ENCODE results near the gene MYCBP.
"Not testable (repeated sequence)": the region's sequence is repeated elsewhere in the genome, so short reads cannot be mapped to it uniquely, and the experiment has no call there.

The MYCBP gene

DNA sequence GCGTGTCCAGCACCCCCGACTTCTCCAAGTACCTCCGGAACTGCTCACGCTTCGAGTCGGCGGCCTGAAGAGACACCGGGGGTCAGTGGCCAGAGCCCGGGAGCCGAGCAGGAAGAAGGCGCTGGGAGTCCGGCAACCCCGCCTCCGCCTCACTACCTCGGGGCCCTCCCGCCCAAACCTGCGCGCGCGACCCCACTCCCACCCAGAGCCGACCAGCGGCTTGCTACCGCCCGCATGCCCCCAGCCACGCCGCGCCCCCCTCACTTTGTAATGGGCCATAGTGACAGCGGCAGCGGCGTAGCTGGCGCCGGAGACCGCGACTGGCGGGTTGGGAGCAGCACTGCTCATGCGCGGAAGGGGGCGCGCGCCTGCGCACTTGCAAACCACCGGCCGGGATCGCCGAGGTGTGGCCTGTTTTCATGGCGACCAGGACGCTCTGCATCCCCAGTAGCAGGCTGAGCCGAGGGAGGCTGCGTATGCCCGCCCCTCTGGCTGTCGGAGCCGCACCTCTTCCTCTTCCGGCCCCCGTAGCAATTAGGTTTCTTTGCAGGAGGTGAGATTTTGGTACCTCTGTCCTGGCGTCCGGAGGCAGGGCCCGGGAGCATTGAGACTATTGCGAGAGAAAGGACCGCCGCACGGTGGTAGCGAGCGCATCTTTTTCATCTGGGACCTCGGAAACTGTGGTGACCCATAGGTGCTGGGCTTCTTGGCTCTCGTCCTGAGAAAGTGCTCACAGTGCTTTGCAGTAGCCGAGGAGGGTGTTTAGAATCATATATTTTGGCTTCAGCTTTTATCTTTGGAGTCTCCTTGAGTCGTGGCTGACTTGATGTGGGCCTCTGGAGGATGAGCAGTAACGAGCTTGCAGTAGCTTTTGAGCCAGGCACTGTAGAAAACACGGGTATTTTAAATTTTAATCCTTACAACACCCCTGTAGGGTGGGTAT, at the start of gene MYCBP:
Gene MYCBP, minus strand, starts transcription at position 322 of the 943 bp plus-strand sequence. Its CDS starts 43 bp downstream, at position 279.
- DNase-seq (ENCODE audit: low read depth) = peak; percentile 93

DNA sequence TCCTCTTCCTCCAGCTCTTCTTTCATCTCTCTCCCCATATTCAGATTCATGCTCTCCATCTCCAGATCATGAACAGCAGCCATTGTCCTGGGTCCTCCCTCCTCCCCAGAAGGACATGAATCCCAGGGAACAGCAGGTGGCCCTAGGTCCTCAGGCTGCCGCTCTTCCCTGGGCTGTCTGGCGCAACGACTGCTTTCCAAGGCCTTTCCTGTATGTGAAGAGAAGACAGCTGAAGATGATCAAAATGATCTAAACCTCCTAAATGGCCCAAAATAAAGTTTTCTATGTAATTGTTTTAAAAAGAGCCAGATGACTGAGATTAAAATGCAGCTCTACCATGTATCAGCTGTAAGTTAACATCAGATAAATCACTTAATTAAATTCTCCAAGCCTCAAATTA, 46.0 kb upstream of the MYCBP start:
- no peak for DNase-seq (ENCODE audit: low read depth)

- no peak for DNase-seq (ENCODE audit: low read depth)
Measured at GRCh38 chr1:38918568-38918967, 45.4 kb upstream of the MYCBP start.

GRCh38 chr1:38917772-38918171, 44.6 kb upstream of the MYCBP start:
- DNase-seq (ENCODE audit: low read depth) = no peak

DNA sequence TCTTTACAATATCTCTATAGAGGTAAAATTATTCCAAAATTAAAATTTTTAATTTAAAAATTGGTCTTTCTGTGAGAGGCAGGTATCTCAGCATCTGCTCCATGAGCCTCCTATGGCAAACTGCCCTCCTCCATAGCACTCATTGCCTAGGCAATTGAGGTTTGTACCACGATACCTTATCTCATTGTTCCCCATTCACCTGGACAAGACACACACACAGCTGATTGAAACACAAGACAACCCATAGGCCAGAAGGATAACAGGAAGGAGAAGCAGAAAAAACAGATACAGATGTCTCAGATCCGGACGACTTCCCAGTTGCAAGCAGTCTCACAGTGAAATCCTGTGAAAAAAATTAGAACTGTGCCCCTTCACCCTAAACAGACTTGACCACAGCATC, 44.2 kb upstream of the MYCBP start:
- no peak for DNase-seq (ENCODE audit: low read depth)

GRCh38 chr1:38915352-38915948, 42.3 kb upstream of the MYCBP start:
- no peak for DNase-seq (ENCODE audit: low read depth)

GRCh38 chr1:38914908-38915307, 41.8 kb upstream of the MYCBP start:
- not testable (repeated sequence) for DNase-seq (ENCODE audit: low read depth)

DNA sequence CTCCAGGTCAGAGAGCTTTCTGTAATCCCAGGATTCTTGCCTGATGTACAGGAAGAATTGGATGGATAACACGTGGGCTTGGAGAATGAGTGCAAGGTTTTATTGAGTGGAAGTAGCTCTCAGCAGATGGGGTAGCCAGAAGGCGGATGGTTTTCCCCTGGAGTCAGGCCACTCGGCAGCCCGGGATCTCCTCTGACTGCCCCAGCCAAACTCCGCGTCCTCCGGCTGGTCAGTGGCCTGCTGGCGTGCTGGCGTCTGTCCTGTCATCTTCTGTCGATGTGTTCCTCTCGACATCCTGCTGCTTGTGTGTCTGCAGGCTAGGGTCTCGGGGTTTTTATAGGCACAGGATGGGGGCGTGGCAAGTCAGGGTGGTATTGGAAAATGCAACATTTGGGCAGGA, 35.7 kb upstream of the MYCBP start:
- no peak for DNase-seq (ENCODE audit: low read depth)

DNA sequence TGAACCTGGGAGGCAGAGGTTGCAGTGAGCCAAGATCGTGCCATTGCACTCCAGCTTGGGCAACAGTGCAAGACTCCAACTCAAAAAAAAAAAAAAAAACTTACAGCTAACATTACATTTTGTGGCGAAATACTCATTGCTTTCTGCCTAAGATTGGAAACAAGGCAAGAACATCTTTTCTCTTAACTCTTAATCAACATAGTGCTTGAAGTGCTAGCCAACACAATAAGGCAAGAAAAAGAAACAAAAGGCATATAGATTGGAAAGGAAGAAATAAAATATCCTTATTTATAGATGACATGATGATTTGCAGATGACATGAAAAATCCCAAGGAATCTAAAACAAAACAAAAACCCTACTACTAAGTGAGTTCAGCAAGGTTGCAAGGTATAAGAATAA, 32.8 kb upstream of the MYCBP start:
- DNase-seq (ENCODE audit: low read depth) = no peak

DNA sequence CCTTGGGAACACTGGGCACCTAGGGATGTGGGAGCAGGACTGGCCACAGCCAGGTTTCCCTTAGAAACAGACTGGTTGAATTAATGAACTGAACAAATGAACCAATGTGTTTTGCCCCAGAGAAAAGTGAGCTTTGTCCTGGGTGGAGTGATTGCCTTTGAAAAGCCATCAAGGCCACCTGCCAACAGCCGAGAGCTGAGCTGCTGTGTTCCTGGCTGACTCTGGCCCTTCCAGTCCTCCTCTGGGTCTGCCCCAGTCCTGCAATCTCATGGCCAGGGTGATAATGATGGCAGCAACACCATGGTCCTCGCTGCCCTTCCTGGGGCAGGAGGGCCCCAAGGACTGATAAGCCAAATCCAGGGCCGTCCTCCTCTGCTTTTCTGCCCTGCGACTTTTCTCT, 26.4 kb upstream of the MYCBP start:
- no peak for DNase-seq (ENCODE audit: low read depth)

DNA sequence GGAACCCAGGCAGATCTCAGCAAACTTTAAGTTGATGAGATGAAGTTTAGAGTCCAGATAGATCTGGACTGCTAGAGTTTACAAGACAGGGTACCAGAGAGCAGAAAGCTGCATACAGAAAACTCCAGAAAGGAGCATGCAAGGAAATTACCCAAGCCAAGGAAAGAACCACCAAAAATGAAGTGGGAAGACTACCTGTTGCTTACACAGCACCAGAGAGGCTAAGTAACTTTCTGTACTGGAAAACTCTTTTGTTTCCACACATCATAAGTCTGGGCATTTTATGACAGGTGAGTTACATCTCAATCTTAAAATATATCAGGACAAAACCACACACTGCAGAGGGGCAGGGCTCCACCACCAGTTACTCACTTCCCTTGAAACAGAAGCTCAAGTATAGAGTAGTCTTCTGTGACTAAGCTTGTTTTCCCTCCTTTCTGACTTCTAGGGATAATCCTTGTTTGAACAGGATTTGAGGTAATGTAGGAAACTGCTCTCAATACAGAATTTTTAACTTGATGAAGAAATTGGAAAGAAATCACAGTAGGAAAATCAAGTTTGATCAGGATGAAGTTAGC, 25.6 kb upstream of the MYCBP start:
- no peak for DNase-seq (ENCODE audit: low read depth)

DNA sequence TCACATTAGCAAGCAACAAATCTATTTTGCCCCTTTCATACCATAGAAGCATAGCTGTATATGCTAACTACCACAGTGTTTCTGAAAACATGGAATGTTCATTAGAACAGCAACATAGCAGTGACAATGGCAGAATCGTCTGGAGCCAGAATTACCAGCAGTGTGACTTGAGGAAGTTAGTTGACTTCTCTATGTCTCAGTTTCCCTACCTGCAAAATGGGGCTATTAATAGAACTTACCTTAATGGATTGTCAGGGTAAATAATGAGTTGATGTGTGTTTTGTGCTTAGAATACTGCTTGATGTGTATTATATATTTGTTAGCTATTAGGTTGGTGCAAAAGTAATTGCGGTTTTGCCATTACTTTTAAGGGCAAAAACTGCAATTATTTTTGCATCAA, 23.0 kb upstream of the MYCBP start:
- DNase-seq (ENCODE audit: low read depth) = no peak

DNA sequence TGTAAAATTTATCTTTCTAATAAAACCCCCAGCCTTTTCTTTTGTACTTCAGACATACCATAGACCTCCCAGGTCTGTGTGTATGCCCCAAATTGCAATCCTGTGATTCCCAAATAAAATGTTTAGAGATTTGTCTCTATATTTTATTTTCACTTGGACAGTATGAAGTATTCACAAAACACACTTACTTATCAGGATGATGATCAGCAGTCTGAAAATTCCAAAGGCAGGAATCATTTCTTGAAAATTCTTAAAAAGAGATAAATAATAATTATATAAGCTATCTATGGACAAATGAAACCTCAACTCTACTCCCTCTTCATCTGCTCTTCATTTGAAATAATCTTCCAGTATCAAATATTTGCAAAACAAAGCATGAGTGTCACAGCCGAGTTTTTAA, 19.8 kb upstream of the MYCBP start:
- DNase-seq (ENCODE audit: low read depth) = no peak

DNA sequence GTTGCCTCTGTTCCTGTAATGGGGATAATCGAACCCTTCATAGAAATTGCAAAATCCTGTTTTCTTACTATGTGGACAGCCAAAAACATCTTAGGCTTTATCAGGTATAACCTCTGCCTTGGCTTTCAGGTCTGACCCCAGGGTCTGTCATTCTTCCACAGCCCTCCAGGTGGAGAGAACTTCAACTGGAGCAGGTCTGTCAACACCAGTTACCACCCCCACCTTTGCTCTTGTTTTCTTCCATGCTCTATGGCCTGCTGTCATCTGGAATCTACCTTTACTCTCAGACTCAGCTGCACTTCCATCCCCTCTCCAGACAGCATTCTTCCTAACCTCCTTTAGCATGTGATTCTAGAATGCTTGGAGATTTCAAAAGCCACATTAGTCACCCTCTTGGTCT, 18.6 kb upstream of the MYCBP start:
- no peak for DNase-seq (ENCODE audit: low read depth)

DNA sequence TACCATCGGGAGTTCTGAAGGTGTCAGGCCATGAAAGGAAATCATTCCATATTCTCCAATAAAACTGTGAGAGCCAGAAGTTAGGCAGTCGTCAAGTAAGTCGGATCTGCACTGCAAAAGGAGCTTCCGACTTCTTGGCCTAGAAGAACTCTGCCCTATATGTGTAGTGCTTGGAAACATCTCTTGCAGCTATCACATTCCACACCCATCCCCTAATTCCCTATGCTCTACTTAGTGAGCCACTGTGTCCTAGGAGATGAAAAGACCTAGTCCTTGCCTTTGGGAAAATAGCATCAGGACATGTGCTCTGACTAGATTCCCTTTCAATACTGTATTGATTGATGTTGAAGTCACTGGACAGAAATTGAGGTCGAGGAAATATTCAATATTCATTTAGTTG, 16.4 kb upstream of the MYCBP start:
- DNase-seq (ENCODE audit: low read depth) = no peak

GRCh38 chr1:38888423-38889333, 15.5 kb upstream of the MYCBP start:
- DNase-seq (ENCODE audit: low read depth) = no peak

- DNase-seq (ENCODE audit: low read depth) = no peak
Measured at GRCh38 chr1:38885092-38885491, 11.9 kb upstream of the MYCBP start.

DNA sequence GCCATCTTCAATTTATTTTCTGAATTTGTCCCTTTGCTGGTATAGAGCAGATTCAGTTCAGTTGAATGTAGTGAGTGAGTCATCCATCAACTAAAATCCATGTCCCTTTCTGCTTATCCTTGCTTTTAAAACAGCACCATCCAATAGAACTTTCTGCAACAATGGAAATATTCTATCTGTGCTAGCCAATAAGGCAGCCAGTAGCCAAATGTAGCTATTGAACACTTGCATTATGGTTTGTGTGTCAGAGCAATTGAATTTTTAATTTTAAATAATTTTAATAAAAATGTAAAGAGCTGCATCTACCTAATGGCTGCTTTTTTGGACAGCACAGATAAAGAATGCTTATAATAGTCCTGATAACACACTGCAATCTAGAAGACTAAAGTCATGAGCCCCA, 8.3 kb upstream of the MYCBP start, which contains the start of gene GJA9:
Gene GJA9, minus strand, starts transcription at position 101 of the 400 bp plus-strand sequence. CDS start 5,489 bp downstream, outside the sequence.
- DNase-seq (ENCODE audit: low read depth) = no peak

DNA sequence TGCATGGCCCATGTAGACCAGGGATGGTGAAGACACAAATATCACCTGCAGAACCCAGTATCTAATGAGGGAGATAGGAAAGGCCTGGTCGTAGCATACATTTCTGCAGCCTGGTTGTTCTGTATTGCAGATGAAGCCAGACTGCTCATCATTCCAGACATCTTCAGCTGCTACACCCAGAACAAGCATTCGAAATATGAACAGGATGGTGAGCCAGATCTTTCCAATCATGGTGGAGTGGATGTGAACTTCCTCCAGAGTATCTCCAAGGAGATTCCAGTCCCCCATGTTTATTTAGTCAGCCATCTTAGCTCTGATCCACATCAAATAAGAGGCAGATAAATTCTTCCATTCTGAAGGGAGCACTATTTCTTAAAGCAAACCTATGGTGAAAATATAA, 2.7 kb upstream of the MYCBP start:
- DNase-seq (ENCODE audit: low read depth) = no peak

DNA sequence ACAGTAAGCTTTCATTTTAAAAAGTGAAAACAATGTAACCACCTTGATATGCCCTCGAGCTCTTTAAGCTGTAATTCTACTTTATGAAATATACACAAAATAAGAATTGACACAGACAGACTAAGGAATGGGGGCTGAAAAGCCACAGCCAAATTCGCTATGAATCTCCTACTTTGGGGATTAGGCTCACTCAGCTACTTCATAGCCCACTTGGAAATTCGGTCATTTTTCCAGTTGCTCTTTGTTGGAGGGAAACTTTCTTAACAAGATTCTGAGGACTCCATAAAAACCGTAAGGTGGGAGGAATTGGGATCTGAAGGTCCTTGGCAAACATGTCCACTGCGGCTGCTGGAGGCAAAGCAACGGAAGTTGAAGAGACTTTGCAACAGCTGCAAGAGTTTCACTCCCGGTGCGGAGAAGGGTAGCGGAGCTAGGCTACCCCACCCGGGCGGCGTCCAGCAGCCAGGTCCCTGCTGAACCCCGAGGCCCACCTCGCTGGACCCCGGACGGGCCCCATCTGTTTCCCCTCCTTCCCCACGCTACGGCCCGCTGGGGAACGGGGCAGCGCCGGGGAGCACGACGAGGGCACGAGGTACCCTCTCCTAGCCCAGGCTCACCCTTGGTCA, 634 bp downstream of the MYCBP start:
- peak; percentile 5 for DNase-seq (ENCODE audit: low read depth)

DNA sequence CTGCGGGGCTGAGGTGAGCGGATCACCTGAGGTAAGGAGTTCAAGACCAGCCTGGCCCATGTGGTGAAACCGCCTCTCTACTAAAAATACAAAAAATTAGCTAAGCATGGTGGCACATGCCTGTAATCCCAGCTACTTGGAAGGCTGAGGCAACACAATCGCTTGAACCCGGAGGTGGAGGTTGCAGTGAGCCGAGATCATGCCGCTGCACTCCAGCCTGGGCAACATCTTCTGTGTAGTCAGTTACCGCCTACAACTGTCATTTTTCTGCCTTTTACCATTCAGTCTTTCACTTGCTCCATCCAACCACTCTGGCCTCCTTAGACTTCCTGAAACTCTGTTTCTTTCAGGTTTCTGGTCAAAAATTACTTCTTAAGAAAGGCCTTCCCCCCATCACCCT, 2.2 kb downstream of the MYCBP start:
- no peak for DNase-seq (ENCODE audit: low read depth)

GRCh38 chr1:38867208-38867607, 5.9 kb downstream of the MYCBP start:
- no peak for DNase-seq (ENCODE audit: low read depth)

Data from activated gamma-delta T cell treated with anti-CD3 and anti-CD28 coated beads, Interleukin-2, amount 50 U/mL, for 16 hours (primary cell).